Right lobe of liver (tissue), 4 donors: Measurements from ENCODE around the gene ANKRD13A.

Experiments
- POLR2A ChIP-seq: fragments of 450-650 bp; IDR thresholded peaks from one replicate; pipeline ENCODE4 v1.6.1; 2017; ENCODE audit warnings: antibody characterized with exemption, mild to moderate bottlenecking
- TF ChIP-seq, protein P1 (sequence below), 4 donors: fragments of 200-600 bp in 3 of 4; fragments of 450-650 bp in 1 of 4; IDR thresholded peaks; one replicate each; pipeline versions ENCODE4 v1.5.1 to v1.8.0; 2016 to 2022; ENCODE audit warnings: antibody characterized with exemption in 4 of 4, mild to moderate bottlenecking in 2 of 4
- donor health status: DM: no; HTN: no; CAD: no.
- donor health status: DM: no; HTN: no; CAD: no.
- donor health status: DM: no; HTN: yes; CAD: no.

DNA sequence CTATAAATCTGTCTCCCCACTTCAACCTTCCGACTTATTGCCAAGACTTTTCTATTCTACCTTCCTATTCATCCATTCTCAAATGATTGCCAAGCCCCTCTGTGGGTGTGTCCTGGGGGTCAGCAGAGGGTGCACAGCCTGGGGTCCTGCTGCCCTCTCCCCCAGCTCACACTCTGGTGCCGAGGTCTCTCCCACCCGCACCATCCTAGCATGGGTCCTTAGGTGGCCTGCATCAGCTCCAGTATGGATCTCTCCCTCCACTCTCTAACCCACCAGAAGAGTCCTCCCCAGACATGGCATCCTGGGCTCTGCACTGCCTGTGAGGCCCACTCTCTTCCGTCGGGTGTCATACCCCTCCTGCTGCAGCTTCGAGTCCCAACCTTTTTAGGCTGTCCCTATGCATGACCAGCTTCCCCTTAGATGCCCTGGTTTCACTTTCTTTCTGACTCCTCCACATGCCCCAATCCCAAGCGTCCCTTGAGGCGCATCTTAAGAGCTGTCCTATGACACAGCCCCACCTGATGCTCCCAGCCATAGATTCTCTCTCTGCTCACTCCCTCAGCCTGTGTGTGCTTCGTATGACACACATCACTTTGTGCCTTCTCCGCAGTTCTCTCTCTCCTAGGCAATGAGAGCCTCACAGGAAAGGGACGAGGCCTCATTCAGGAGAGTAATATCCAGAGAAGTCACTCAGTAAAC, 46.9 kb upstream of the ANKRD13A start:
- TF ChIP-seq, protein P1, sequence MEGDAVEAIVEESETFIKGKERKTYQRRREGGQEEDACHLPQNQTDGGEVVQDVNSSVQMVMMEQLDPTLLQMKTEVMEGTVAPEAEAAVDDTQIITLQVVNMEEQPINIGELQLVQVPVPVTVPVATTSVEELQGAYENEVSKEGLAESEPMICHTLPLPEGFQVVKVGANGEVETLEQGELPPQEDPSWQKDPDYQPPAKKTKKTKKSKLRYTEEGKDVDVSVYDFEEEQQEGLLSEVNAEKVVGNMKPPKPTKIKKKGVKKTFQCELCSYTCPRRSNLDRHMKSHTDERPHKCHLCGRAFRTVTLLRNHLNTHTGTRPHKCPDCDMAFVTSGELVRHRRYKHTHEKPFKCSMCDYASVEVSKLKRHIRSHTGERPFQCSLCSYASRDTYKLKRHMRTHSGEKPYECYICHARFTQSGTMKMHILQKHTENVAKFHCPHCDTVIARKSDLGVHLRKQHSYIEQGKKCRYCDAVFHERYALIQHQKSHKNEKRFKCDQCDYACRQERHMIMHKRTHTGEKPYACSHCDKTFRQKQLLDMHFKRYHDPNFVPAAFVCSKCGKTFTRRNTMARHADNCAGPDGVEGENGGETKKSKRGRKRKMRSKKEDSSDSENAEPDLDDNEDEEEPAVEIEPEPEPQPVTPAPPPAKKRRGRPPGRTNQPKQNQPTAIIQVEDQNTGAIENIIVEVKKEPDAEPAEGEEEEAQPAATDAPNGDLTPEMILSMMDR (IDR thresholded peaks at IDR 0.05): no peak
- TF ChIP-seq POLR2A: no peak
